Central memory CD4-positive, alpha-beta T cell (primary cell): Measurements from ENCODE around the gene ZNF790.

Experiments used
- DNase-seq: peaks from one replicate; pipeline ENCODE4 v3.0.0; 2022

Gene ZNF790

DNA sequence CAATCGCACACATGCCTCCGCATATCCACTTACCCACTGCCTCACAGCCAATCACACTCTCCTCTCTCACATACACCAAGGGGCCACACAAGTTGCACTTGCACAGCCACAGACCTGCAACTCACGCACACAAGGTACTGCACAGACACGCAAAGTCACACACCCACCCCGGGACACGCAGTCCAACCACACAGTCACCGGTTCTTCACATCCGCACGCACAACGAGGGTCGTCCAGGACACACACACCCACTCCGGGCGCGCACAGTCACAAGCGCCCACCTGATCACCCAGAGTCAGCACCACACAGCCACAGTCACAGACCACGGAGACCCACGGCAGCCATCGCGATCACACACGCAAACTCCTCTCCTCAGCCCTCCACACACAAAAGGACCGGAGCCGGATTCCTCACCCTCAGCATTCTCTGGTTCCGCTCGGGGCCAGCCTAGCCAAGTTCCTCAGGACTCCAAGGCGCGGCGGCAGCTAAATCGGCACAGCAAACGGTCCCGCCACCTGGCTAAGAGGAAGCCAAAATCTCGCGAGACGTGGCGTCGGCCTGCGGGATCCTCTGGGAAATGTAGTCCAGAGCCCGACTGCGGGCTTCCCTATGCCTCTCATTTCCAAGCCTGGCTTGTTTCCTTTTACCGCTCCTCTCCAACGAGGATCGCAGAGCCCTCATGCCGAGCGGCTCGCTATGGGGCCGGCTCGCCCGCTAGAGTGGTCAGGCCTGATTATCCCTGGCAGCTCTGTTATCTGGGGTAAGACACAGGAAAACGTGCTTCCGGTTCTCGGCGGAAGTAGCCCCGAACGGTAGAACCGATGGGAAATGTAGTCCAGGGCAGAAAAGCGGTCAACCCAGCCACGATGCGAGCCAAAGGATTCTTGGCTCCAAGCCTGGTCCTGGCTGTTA is 65.6 kb downstream of the ZNF790 start, which contains the start of gene ZNF850:
Gene ZNF850 (minus strand): TSS at position 497 of the 912 bp plus-strand sequence. CDS start 10,201 bp downstream, outside the sequence.
- DNase-seq = peak; percentile 92

DNA sequence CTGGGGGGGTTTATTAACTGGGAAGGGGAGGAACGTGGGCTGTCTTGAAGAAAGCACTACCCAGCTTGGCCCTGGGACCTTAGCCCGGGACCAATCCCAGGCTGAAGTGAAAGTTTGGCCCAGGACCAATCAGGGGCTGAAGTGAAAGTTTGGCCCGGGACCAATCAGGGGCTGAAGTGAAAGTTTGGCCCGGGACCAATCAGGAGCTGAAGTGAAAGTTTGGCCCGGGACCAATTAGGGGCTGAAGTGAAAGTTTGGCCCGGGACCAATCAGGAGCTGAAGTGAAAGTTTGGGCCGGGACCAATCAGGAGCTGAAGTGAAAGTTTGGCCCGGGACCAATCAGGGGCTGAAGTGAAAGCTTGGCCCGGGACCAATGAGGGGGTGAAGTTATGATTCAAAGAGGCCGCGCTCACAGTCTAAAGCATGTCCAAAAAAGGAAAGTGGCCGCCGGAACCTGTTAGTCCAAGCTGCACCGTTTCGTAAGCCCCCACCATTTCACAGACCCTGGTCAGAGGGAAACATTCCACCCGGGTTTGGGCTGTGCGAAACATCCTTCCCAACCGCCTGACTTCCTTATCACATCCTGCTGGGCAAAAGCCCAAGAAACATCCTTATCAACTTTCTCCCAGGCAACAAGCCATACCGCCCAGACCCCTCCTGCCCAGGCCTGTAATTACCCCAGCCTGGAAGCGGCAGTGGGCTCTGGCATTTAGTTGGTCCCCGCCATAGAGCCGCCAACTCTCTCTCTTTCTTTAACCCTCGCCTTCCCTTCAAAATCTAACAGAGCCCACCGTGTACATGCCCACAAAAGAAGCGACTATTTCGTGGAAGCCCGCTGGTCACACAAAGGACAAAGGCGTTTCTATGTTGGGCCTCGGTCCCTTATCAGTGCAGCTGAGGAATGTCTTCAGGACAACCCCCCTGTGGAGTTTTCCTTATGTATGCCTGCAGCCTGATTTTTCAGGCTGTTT is 66.6 kb downstream of the ZNF790 start:
- no peak for DNase-seq
